NCI-H69 (cell line): ENCODE results near the gene CREB5.
"Not testable (repeated sequence)": the region's sequence is repeated elsewhere in the genome, so short reads cannot be mapped to it uniquely, and the experiment has no call there.

Experiments
- DNase-seq: peaks from one replicate; lab custom pipeline; 2025; lab: John Stamatoyannopoulos, UW

The CREB5 gene

GRCh38 chr7:28550580-28551186 is 138.4 kb downstream of the CREB5 start:
- DNase-seq, result peak; percentile 86

- DNase-seq, result peak; percentile 76
Measured at GRCh38 chr7:28551331-28551730, 139.0 kb downstream of the CREB5 start.

- DNase-seq, result not testable (repeated sequence)
Measured at GRCh38 chr7:28551766-28552165, 139.4 kb downstream of the CREB5 start.

- peak; percentile 91 for DNase-seq
Measured at GRCh38 chr7:28554802-28555471, 142.6 kb downstream of the CREB5 start.

GRCh38 chr7:28556025-28556424 is 143.7 kb downstream of the CREB5 start:
- DNase-seq, result peak; percentile 45

GRCh38 chr7:28556671-28557070 is 144.4 kb downstream of the CREB5 start:
- peak; percentile 92 for DNase-seq

- DNase-seq, result peak; percentile 46
Measured at GRCh38 chr7:28558236-28558635, 145.9 kb downstream of the CREB5 start.

- no peak for DNase-seq
Measured at GRCh38 chr7:28560767-28561166, 148.4 kb downstream of the CREB5 start.

GRCh38 chr7:28564033-28564432 is 151.7 kb downstream of the CREB5 start:
- DNase-seq, result no peak

GRCh38 chr7:28564755-28565374 is 152.5 kb downstream of the CREB5 start:
- no peak for DNase-seq

- no peak for DNase-seq
Measured at GRCh38 chr7:28565980-28566379, 153.7 kb downstream of the CREB5 start.

- no peak for DNase-seq
Measured at GRCh38 chr7:28570113-28570969, 158.0 kb downstream of the CREB5 start.

GRCh38 chr7:28570970-28571288 is 158.6 kb downstream of the CREB5 start:
- DNase-seq, result no peak

GRCh38 chr7:28571405-28571804 is 159.1 kb downstream of the CREB5 start:
- DNase-seq, result no peak

- DNase-seq, result peak; percentile 98
Measured at GRCh38 chr7:28572321-28573058, 160.2 kb downstream of the CREB5 start.

GRCh38 chr7:28573059-28573553 is 160.8 kb downstream of the CREB5 start:
- peak; percentile 97 for DNase-seq

- DNase-seq, result peak; percentile 68
Measured at GRCh38 chr7:28573651-28574301, 161.5 kb downstream of the CREB5 start.

- no peak for DNase-seq
Measured at GRCh38 chr7:28575241-28575643, 162.9 kb downstream of the CREB5 start.

- DNase-seq, result no peak
Measured at GRCh38 chr7:28576656-28577055, 164.3 kb downstream of the CREB5 start.

GRCh38 chr7:28579571-28579970 is 167.3 kb downstream of the CREB5 start:
- DNase-seq, result no peak

GRCh38 chr7:28580665-28581064 is 168.3 kb downstream of the CREB5 start:
- no peak for DNase-seq
